ENCODE results near the gene ACP2. TPM values are rescaled to one million over a fixed set of nuclear protein-coding genes. Genes with fewer than 3 reads are reported as not detected.

ACP2 gene
- total RNA-seq, 1 experiment from 2014 or later: 18.7 TPM

DNA sequence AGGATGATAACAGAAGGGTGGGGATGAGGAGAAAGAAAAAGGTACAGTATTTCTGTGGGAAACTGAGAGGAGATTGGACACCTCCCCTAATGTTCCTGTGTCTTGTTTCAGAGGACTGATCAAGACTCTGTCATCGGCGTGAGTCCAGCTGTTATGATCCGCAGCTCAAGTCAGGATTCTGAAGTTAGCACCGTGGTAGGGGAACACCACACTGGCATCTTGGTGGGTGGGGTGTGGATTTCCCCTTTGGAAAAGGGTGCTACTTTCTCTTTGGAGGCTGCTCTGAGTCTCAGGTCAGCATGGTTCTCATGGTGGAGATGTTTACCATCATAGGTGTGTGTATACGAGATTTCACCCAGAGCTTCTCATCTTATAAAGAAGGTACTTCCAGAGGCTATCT lies 46.8 kb upstream of the ACP2 start:
- DNase-seq (ENCODE audit: low spot score) (no peak), ATAC-seq (no peak)
- H3K36me3 Mint-ChIP-seq: peaks cover 72% of the 10 kb centered on the region
- TF ChIP-seq, protein P1, sequence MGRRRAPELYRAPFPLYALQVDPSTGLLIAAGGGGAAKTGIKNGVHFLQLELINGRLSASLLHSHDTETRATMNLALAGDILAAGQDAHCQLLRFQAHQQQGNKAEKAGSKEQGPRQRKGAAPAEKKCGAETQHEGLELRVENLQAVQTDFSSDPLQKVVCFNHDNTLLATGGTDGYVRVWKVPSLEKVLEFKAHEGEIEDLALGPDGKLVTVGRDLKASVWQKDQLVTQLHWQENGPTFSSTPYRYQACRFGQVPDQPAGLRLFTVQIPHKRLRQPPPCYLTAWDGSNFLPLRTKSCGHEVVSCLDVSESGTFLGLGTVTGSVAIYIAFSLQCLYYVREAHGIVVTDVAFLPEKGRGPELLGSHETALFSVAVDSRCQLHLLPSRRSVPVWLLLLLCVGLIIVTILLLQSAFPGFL (CRISPR knock-in tag; IDR thresholded peaks at IDR 0.05; ENCODE audit: borderline replicate concordance): no peak
- TF ChIP-seq ZBTB21 (CRISPR knock-in tag; IDR thresholded peaks at IDR 0.05; ENCODE audit: borderline replicate concordance) (no peak), RELA (CRISPR knock-in tag; IDR thresholded peaks at IDR 0.05; ENCODE audit: borderline replicate concordance) (no peak), ELF4 (CRISPR knock-in tag; IDR thresholded peaks at IDR 0.05; ENCODE audit: low read depth) (no peak), IRF2 (CRISPR knock-in tag; IDR thresholded peaks at IDR 0.05; ENCODE audit: borderline replicate concordance, low read depth) (no peak), RORB (CRISPR knock-in tag; IDR thresholded peaks at IDR 0.05) (no peak), FOXP1 (CRISPR knock-in tag; IDR thresholded peaks at IDR 0.05; ENCODE audit: borderline replicate concordance) (no peak), ZNF423 (CRISPR knock-in tag; IDR thresholded peaks at IDR 0.05) (no peak), ZNF416 (CRISPR knock-in tag; IDR thresholded peaks at IDR 0.05) (no peak), SMAD3 (CRISPR knock-in tag; IDR thresholded peaks at IDR 0.05; ENCODE audit: borderline replicate concordance) (no peak), FOXK1 (CRISPR knock-in tag; IDR thresholded peaks at IDR 0.05) (no peak), MYBL2 (CRISPR knock-in tag; IDR thresholded peaks at IDR 0.05) (no peak)
- TF ChIP-seq, protein P2, sequence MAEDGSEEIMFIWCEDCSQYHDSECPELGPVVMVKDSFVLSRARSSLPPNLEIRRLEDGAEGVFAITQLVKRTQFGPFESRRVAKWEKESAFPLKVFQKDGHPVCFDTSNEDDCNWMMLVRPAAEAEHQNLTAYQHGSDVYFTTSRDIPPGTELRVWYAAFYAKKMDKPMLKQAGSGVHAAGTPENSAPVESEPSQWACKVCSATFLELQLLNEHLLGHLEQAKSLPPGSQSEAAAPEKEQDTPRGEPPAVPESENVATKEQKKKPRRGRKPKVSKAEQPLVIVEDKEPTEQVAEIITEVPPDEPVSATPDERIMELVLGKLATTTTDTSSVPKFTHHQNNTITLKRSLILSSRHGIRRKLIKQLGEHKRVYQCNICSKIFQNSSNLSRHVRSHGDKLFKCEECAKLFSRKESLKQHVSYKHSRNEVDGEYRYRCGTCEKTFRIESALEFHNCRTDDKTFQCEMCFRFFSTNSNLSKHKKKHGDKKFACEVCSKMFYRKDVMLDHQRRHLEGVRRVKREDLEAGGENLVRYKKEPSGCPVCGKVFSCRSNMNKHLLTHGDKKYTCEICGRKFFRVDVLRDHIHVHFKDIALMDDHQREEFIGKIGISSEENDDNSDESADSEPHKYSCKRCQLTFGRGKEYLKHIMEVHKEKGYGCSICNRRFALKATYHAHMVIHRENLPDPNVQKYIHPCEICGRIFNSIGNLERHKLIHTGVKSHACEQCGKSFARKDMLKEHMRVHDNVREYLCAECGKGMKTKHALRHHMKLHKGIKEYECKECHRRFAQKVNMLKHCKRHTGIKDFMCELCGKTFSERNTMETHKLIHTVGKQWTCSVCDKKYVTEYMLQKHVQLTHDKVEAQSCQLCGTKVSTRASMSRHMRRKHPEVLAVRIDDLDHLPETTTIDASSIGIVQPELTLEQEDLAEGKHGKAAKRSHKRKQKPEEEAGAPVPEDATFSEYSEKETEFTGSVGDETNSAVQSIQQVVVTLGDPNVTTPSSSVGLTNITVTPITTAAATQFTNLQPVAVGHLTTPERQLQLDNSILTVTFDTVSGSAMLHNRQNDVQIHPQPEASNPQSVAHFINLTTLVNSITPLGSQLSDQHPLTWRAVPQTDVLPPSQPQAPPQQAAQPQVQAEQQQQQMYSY (CRISPR knock-in tag; IDR thresholded peaks at IDR 0.05): no peak
- TF ChIP-seq, protein P3, sequence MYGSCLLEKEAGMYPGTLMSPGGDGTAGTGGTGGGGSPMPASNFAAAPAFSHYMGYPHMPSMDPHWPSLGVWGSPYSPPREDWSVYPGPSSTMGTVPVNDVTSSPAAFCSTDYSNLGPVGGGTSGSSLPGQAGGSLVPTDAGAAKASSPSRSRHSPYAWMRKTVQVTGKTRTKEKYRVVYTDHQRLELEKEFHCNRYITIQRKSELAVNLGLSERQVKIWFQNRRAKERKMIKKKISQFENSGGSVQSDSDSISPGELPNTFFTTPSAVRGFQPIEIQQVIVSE (CRISPR knock-in tag; IDR thresholded peaks at IDR 0.05; ENCODE audit: borderline replicate concordance): no peak
- TF ChIP-seq, protein P4, sequence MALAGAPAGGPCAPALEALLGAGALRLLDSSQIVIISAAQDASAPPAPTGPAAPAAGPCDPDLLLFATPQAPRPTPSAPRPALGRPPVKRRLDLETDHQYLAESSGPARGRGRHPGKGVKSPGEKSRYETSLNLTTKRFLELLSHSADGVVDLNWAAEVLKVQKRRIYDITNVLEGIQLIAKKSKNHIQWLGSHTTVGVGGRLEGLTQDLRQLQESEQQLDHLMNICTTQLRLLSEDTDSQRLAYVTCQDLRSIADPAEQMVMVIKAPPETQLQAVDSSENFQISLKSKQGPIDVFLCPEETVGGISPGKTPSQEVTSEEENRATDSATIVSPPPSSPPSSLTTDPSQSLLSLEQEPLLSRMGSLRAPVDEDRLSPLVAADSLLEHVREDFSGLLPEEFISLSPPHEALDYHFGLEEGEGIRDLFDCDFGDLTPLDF (CRISPR knock-in tag; IDR thresholded peaks at IDR 0.05): no peak
- TF ChIP-seq, protein P5, sequence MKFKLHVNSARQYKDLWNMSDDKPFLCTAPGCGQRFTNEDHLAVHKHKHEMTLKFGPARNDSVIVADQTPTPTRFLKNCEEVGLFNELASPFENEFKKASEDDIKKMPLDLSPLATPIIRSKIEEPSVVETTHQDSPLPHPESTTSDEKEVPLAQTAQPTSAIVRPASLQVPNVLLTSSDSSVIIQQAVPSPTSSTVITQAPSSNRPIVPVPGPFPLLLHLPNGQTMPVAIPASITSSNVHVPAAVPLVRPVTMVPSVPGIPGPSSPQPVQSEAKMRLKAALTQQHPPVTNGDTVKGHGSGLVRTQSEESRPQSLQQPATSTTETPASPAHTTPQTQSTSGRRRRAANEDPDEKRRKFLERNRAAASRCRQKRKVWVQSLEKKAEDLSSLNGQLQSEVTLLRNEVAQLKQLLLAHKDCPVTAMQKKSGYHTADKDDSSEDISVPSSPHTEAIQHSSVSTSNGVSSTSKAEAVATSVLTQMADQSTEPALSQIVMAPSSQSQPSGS (CRISPR knock-in tag; IDR thresholded peaks at IDR 0.05; ENCODE audit: borderline replicate concordance, low read depth): no peak
- TF ChIP-seq, protein P6, sequence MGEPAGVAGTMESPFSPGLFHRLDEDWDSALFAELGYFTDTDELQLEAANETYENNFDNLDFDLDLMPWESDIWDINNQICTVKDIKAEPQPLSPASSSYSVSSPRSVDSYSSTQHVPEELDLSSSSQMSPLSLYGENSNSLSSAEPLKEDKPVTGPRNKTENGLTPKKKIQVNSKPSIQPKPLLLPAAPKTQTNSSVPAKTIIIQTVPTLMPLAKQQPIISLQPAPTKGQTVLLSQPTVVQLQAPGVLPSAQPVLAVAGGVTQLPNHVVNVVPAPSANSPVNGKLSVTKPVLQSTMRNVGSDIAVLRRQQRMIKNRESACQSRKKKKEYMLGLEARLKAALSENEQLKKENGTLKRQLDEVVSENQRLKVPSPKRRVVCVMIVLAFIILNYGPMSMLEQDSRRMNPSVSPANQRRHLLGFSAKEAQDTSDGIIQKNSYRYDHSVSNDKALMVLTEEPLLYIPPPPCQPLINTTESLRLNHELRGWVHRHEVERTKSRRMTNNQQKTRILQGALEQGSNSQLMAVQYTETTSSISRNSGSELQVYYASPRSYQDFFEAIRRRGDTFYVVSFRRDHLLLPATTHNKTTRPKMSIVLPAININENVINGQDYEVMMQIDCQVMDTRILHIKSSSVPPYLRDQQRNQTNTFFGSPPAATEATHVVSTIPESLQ (CRISPR knock-in tag; IDR thresholded peaks at IDR 0.05): no peak
- TF ChIP-seq, protein P7, sequence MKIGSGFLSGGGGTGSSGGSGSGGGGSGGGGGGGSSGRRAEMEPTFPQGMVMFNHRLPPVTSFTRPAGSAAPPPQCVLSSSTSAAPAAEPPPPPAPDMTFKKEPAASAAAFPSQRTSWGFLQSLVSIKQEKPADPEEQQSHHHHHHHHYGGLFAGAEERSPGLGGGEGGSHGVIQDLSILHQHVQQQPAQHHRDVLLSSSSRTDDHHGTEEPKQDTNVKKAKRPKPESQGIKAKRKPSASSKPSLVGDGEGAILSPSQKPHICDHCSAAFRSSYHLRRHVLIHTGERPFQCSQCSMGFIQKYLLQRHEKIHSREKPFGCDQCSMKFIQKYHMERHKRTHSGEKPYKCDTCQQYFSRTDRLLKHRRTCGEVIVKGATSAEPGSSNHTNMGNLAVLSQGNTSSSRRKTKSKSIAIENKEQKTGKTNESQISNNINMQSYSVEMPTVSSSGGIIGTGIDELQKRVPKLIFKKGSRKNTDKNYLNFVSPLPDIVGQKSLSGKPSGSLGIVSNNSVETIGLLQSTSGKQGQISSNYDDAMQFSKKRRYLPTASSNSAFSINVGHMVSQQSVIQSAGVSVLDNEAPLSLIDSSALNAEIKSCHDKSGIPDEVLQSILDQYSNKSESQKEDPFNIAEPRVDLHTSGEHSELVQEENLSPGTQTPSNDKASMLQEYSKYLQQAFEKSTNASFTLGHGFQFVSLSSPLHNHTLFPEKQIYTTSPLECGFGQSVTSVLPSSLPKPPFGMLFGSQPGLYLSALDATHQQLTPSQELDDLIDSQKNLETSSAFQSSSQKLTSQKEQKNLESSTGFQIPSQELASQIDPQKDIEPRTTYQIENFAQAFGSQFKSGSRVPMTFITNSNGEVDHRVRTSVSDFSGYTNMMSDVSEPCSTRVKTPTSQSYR (CRISPR knock-in tag; IDR thresholded peaks at IDR 0.05): no peak
- TF ChIP-seq, protein P8, sequence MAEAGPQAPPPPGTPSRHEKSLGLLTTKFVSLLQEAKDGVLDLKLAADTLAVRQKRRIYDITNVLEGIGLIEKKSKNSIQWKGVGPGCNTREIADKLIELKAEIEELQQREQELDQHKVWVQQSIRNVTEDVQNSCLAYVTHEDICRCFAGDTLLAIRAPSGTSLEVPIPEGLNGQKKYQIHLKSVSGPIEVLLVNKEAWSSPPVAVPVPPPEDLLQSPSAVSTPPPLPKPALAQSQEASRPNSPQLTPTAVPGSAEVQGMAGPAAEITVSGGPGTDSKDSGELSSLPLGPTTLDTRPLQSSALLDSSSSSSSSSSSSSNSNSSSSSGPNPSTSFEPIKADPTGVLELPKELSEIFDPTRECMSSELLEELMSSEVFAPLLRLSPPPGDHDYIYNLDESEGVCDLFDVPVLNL (CRISPR knock-in tag; IDR thresholded peaks at IDR 0.05; ENCODE audit: borderline replicate concordance, low read depth): no peak
- no peaks in the 10 kb centered on the region for H3K4me1 Mint-ChIP-seq
- H3K9me3 Mint-ChIP-seq: no peaks in the 10 kb centered on the region
- ChIA-PET POLR2A (no interaction called here), CTCF (interaction anchor here (1.4 kb wide), 1 partner anchor 36 kb away, joined by 5 read pairs; no protein-coding TSS in a partner anchor)
- no peak overlapping the region for H3K4me3 Mint-ChIP-seq
- H3K27ac Mint-ChIP-seq: no peak overlapping the region
- no peaks in the 10 kb centered on the region for H3K27me3 Mint-ChIP-seq (ENCODE audit: low read depth)
